Breast epithelium (tissue), 4 donors: ENCODE measurements around the gene KPNB1. TPM values are rescaled to one million over a fixed set of nuclear protein-coding genes. Genes with fewer than 3 reads are reported as not detected.
A peak's percentile ranks its signal among the peaks of the same experiment; 100 is the strongest.

Experiments
- DNase-seq, 2 donors: peaks; one replicate each; pipeline ENCODE4 v3.0.0-alpha.2; 2019; ENCODE audit warnings: low spot score in 2 of 2
- H3K27ac ChIP-seq, 2 donors: fragments of 200-600 bp; sonication (generic) in 1 of 2; one replicate each; pipeline ENCODE4 v1.5.1; 2016 to 2019; ENCODE audit warnings: mild to moderate bottlenecking in 1 of 2
- H3K27me3 ChIP-seq, 2 donors: fragments of 200-600 bp; sonication (generic) in 1 of 2; one replicate each; pipeline versions ENCODE4 v1.5.1 to v1.6.0; 2017 to 2019; ENCODE audit warnings: control low read depth in 1 of 2, mild to moderate bottlenecking in 1 of 2
- H3K36me3 ChIP-seq: fragments of 200-600 bp; one replicate; pipeline ENCODE4 v1.5.1; 2019
- H3K4me1 ChIP-seq, 2 donors: fragments of 200-600 bp; sonication (generic); one replicate each; pipeline ENCODE4 v1.5.1; 2016 to 2019; ENCODE audit warnings: control low read depth in 1 of 2
- H3K4me3 ChIP-seq, 3 donors: fragments of 200-600 bp; sonication (generic); 1 replicate in 2 of 3; 2 replicates in 1 of 3; pipeline ENCODE4 v1.5.1; 2016 to 2019; ENCODE audit warnings: mild to moderate bottlenecking in 3 of 3, moderate library complexity in 2 of 3
- H3K9me3 ChIP-seq, 2 donors: fragments of 200-600 bp; sonication (generic) in 1 of 2; one replicate each; pipeline ENCODE4 v1.5.1; 2016 to 2019; ENCODE audit warnings: control low read depth in 1 of 2
- POLR2A ChIP-seq: fragments of 450-650 bp; IDR thresholded peaks from one replicate; pipeline ENCODE4 v1.6.1; 2016; ENCODE audit warnings: antibody characterized with exemption, mild to moderate bottlenecking, moderate library complexity
- POLR2AphosphoS5 ChIP-seq, 3 donors: sonication (generic); formaldehyde crosslinking; IDR thresholded peaks; one replicate each; pipeline ENCODE4 v1.6.1; 2017; ENCODE audit warnings: antibody characterized with exemption in 3 of 3
- intact Hi-C: fragments of 100-400 bp; cut with DNase I; formaldehyde crosslinking; loops from one replicate; pipeline ENCODE4 v1.15.1; 2023; ENCODE audit warnings: low total_unique reads
- total RNA-seq, 3 donors: library from RNA; depleted of rRNA; stranded (reverse); fragments of >200 nt; gene quantifications; one replicate each; pipeline ENCODE4 v1.1.0, GENCODE V29; 2016
- TF ChIP-seq, protein P1 (sequence below), 3 donors: fragments of 450-650 bp; IDR thresholded peaks; one replicate each; pipeline ENCODE4 v1.5.1; 2016 to 2017; ENCODE audit warnings: antibody characterized with exemption in 3 of 3, mild to moderate bottlenecking in 3 of 3, moderate library complexity in 3 of 3

Gene KPNB1
- total RNA-seq, 3 donors from 2014 or later: 148 to 238 (median 189) TPM

DNA sequence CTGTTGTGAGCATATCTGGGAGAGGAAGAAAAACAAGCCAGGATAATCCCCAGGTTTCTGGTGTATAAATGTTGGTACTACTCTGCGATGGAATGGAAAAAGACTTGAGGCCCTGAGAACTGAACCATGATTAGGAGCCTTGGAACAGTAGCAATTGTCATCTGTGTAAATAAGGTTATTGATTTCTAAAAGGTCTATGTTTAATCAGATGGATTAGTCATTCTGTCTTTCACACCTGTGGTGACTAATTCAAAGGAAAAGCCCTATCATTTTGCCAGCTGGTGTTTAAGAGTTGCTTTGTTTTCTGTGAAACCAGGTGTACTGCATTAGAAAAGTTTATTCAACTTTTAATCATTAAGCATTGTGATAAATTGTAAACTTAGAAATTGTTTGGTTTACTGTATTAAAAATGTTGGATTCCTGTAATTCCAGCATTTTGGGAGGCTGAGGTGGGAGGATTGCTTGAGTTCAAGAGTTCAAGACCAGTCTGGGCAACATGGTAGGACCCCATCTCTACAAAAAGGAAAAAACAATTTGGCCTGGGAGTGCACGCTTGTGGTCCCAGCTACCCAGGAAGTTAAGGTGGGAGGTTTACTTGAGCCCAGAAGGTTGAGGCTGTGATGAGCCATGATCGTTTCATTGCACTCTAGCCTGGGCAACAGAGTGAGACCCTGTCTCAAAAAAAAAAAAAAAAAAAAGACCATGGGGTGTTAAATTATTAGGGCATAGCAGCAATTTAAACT lies 29.0 kb upstream of the KPNB1 start:
- DNase-seq: no peak
- TF ChIP-seq, protein P1, sequence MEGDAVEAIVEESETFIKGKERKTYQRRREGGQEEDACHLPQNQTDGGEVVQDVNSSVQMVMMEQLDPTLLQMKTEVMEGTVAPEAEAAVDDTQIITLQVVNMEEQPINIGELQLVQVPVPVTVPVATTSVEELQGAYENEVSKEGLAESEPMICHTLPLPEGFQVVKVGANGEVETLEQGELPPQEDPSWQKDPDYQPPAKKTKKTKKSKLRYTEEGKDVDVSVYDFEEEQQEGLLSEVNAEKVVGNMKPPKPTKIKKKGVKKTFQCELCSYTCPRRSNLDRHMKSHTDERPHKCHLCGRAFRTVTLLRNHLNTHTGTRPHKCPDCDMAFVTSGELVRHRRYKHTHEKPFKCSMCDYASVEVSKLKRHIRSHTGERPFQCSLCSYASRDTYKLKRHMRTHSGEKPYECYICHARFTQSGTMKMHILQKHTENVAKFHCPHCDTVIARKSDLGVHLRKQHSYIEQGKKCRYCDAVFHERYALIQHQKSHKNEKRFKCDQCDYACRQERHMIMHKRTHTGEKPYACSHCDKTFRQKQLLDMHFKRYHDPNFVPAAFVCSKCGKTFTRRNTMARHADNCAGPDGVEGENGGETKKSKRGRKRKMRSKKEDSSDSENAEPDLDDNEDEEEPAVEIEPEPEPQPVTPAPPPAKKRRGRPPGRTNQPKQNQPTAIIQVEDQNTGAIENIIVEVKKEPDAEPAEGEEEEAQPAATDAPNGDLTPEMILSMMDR (IDR thresholded peaks at IDR 0.05): no peak
- TF ChIP-seq POLR2AphosphoS5 (IDR thresholded peaks at IDR 0.05) (no peak), POLR2A (no peak)
- peak overlapping the region in 1 of 2 donors; percentile 22 for H3K27ac ChIP-seq
- H3K27me3 ChIP-seq: no peaks in the 10 kb centered on the region
- H3K9me3 ChIP-seq: no peaks in the 10 kb centered on the region
- no peaks in the 10 kb centered on the region for H3K4me1 ChIP-seq
- intact Hi-C loops: no loop called here
- H3K36me3 ChIP-seq: no peaks in the 10 kb centered on the region
- no peak overlapping the region for H3K4me3 ChIP-seq

DNA sequence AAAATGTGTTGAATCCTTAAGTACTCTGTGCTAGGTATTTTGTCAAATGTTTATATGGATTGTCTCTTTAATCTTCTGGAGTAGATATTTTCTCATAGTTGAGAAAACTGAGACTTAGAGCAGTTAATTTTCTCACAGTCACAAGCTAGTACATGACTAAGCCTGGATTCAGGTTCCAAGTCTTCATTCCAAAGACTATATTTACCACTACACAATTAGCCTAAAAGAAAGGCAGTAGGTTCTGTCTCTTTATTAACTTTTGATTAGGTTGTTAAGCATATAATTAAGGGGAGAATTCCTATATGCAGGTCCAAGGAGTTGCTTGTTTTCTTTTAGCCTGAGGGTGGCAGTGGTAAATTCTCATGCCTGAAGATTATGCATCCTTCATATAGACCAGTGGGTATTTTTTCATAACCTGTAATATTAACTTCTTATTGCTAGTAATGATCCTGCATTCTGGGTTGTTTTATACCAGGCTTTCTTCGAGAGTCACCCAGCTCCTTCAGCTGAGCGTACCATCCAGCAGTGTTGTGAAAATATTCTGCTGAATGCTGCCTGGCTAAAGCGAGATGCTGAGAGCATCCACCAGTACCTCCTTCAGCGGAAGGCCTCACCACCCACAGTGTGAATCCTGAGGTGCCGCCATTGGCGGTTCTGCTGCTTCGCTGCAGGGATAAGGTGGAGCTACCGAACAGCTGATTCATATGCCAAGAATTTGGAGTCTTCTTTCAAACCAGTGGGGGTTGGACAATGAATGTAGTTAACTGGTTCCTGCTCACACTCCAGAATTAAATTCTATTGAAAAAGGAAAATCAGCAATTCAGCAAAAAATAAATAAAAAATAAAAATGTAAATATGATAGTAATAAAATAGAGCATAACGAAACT lies 28.2 kb upstream of the KPNB1 start:
- intact Hi-C loops: no loop called here
- Histone ChIP-seq H3K27me3 (no peaks in the 10 kb centered on the region), H3K4me3 (no peak overlapping the region), H3K36me3 (no peaks in the 10 kb centered on the region), H3K27ac (peak overlapping the region; percentile 22 to 26), H3K4me1 (no peaks in the 10 kb centered on the region), H3K9me3 (no peaks in the 10 kb centered on the region)
- peak in 1 of 2 donors; percentile 27 for DNase-seq
- TF ChIP-seq POLR2AphosphoS5 (IDR thresholded peaks at IDR 0.05) (no peak), POLR2A (no peak)
- TF ChIP-seq, protein P1 (IDR thresholded peaks at IDR 0.05): no peak

GRCh38 chr17:47622180-47622549 lies 27.6 kb upstream of the KPNB1 start:
- Histone ChIP-seq H3K9me3 (no peaks in the 10 kb centered on the region), H3K36me3 (no peaks in the 10 kb centered on the region), H3K27me3 (no peaks in the 10 kb centered on the region), H3K4me3 (no peak overlapping the region), H3K27ac (peak overlapping the region in 1 of 2 donors; percentile 14), H3K4me1 (no peaks in the 10 kb centered on the region)
- DNase-seq: no peak
- TF ChIP-seq POLR2A (no peak), POLR2AphosphoS5 (IDR thresholded peaks at IDR 0.05) (no peak)
- TF ChIP-seq, protein P1 (IDR thresholded peaks at IDR 0.05): no peak
- intact Hi-C loops: no loop called here

GRCh38 chr17:47624727-47625068 lies 25.0 kb upstream of the KPNB1 start:
- H3K9me3 ChIP-seq: no peaks in the 10 kb centered on the region
- no peaks in the 10 kb centered on the region for H3K27me3 ChIP-seq
- DNase-seq: no peak
- H3K4me1 ChIP-seq: no peaks in the 10 kb centered on the region
- intact Hi-C loops: no loop called here
- no peak for TF ChIP-seq POLR2AphosphoS5 (IDR thresholded peaks at IDR 0.05)
- TF ChIP-seq POLR2A: no peak
- TF ChIP-seq, protein P1 (IDR thresholded peaks at IDR 0.05): no peak
- H3K4me3 ChIP-seq: no peak overlapping the region
- no peak overlapping the region for H3K27ac ChIP-seq
- H3K36me3 ChIP-seq: no peaks in the 10 kb centered on the region

GRCh38 chr17:47628014-47628566 lies 21.6 kb upstream of the KPNB1 start:
- intact Hi-C loops: no loop called here
- TF ChIP-seq POLR2A (no peak), POLR2AphosphoS5 (IDR thresholded peaks at IDR 0.05) (no peak)
- TF ChIP-seq, protein P1 (IDR thresholded peaks at IDR 0.05): no peak

More at GRCh38 chr17:47628014-47628566, 21.6 kb upstream of the KPNB1 start:
- H3K36me3 ChIP-seq: no peaks in the 10 kb centered on the region
- no peaks in the 10 kb centered on the region for H3K27me3 ChIP-seq
- no peaks in the 10 kb centered on the region for H3K4me1 ChIP-seq
- no peak for DNase-seq
- no peak overlapping the region for H3K4me3 ChIP-seq
- H3K9me3 ChIP-seq: no peaks in the 10 kb centered on the region
- no peak overlapping the region for H3K27ac ChIP-seq
